Measurements from ENCODE around the gene MMP10.

Gene MMP10

GRCh38 chr11:102799681-102800340, 19.4 kb upstream of the MMP10 start:
- H3K4me3 ChIP-seq (ENCODE audit: low read depth, low read length) = no peak overlapping the region
- no peak for DNase-seq (ENCODE audit: low read depth)
- TF ChIP-seq CTCF (IDR thresholded peaks at IDR 0.05; ENCODE audit: control insufficient read depth, extremely low read depth, insufficient read depth) = no peak

- no peak for DNase-seq (ENCODE audit: low read depth)
- H3K4me3 ChIP-seq (ENCODE audit: low read depth, low read length) = no peak within 1 kb of the TSS
- TF ChIP-seq CTCF (IDR thresholded peaks at IDR 0.05; ENCODE audit: control insufficient read depth, extremely low read depth, insufficient read depth) = no peak
Measured at GRCh38 chr11:102798012-102798746, 17.8 kb upstream of the MMP10 start, which contains the start of gene MMP1. MMP1 (minus strand) TSS chr11:102798160; CDS start chr11:102798092, 68 bp downstream.

GRCh38 chr11:102794382-102794781, 14.0 kb upstream of the MMP10 start:
- H3K4me3 ChIP-seq (ENCODE audit: low read depth, low read length) = no peak overlapping the region
- DNase-seq (ENCODE audit: low read depth) = no peak
- peak; percentile 41 for TF ChIP-seq CTCF (IDR thresholded peaks at IDR 0.05; ENCODE audit: control insufficient read depth, extremely low read depth, insufficient read depth)

- peak; percentile 81 for DNase-seq (ENCODE audit: low read depth)
- TF ChIP-seq CTCF (IDR thresholded peaks at IDR 0.05; ENCODE audit: control insufficient read depth, extremely low read depth, insufficient read depth) = no peak
Measured at GRCh38 chr11:102793677-102794290, 13.4 kb upstream of the MMP10 start.

GRCh38 chr11:102792604-102793003, 12.2 kb upstream of the MMP10 start:
- DNase-seq (ENCODE audit: low read depth) = no peak
- TF ChIP-seq CTCF (IDR thresholded peaks at IDR 0.05; ENCODE audit: control insufficient read depth, extremely low read depth, insufficient read depth) = no peak
- no peak overlapping the region for H3K4me3 ChIP-seq (ENCODE audit: low read depth, low read length)

More at GRCh38 chr11:102793677-102794290, 13.4 kb upstream of the MMP10 start:
- no peak overlapping the region for H3K4me3 ChIP-seq (ENCODE audit: low read depth, low read length)

GRCh38 chr11:102791271-102792036, 11.0 kb upstream of the MMP10 start:
- no peak for DNase-seq (ENCODE audit: low read depth)

More at GRCh38 chr11:102791271-102792036, 11.0 kb upstream of the MMP10 start:
- no peak for TF ChIP-seq CTCF (IDR thresholded peaks at IDR 0.05; ENCODE audit: control insufficient read depth, extremely low read depth, insufficient read depth)
- H3K4me3 ChIP-seq (ENCODE audit: low read depth, low read length) = no peak overlapping the region
